Thymus (tissue), 11 donors: ENCODE data around the gene MATN1. TPM values are rescaled to one million over a fixed set of nuclear protein-coding genes. Genes with fewer than 3 reads are reported as not detected.
A peak's percentile ranks its signal among the peaks of the same experiment; 100 is the strongest.

ENCODE experiments used
- DNase-seq, 9 donors: peaks; one replicate each; pipeline ENCODE4 v3.0.0-alpha.2; 2013; ENCODE audit warnings: low spot score in 9 of 9, low read depth in 6 of 9, missing footprints in 1 of 9
- H3K27ac ChIP-seq, 2 donors: one replicate each; pipeline ENCODE4 v1.5.1; 2013; ENCODE audit warnings: control low read depth in 1 of 2, low read depth in 1 of 2, low read length in 1 of 2, mild to moderate bottlenecking in 1 of 2, moderate library complexity in 1 of 2
- H3K27me3 ChIP-seq, 2 donors: one replicate each; pipeline ENCODE4 v1.5.1; 2013; ENCODE audit warnings: low read length in 1 of 2; ENCODE audit not compliant: control insufficient read depth in 2 of 2, insufficient read depth in 1 of 2
- H3K36me3 ChIP-seq, 2 donors: one replicate each; pipeline ENCODE4 v1.5.1; 2013; ENCODE audit warnings: low read length in 1 of 2, mild to moderate bottlenecking in 1 of 2, moderate library complexity in 1 of 2; ENCODE audit not compliant: control insufficient read depth in 2 of 2, insufficient read depth in 2 of 2
- H3K4me1 ChIP-seq, 2 donors: one replicate each; pipeline ENCODE4 v1.5.1; 2013; ENCODE audit warnings: low read length in 2 of 2; ENCODE audit not compliant: control insufficient read depth in 2 of 2, insufficient read depth in 2 of 2
- H3K4me3 ChIP-seq, 2 donors: one replicate each; pipeline ENCODE4 v1.5.1; 2013; ENCODE audit warnings: low read length in 2 of 2, control low read depth in 1 of 2, mild to moderate bottlenecking in 1 of 2
- H3K9me3 ChIP-seq, 2 donors: one replicate each; pipeline ENCODE4 v1.5.1; 2013; ENCODE audit warnings: low read length in 1 of 2, mild to moderate bottlenecking in 1 of 2; ENCODE audit not compliant: control insufficient read depth in 2 of 2, insufficient read depth in 1 of 2
- WGBS: extraction: QIAGEN DNeasy Blood & Tissue Kit; methylation state at CpG from one replicate; pipeline ENCODE4 v1.1.7; 2013; 5-methylcytosine and 5-hydroxymethylcytosine counted together
- polyA plus RNA-seq: library from polyadenylated mRNA; stranded (reverse); fragments of 200-250 nt; gene quantifications from one replicate; pipeline ENCODE4 v1.2.3, GENCODE V29; 2013
- total RNA-seq: library from RNA; stranded (reverse); fragments of 120-200 nt; gene quantifications from one replicate; pipeline ENCODE4 v1.2.4, GENCODE V29; 2013
- donor health status: healthy.

MATN1 gene
- total and polyA plus RNA-seq, 2 donors = 0.14 to 0.27 TPM

DNA sequence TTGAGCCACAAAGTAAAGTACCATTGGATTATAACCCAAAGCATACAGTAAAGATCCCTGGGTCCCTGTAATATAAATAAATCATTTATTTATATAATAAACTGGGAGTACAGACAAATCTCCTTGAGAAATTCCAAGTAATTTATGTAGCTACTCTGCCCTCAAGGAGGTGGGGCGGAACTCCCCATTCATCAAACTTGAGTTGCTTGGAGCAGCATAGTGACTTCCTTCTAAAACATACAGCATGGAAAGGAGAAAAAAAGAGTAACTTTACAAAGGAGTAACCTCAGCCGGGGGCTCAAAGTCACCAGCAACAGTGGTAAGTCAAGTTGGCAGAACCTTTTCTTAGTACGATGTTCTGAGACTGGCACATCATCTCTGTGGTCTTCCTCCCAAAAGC lies 29.7 kb upstream of the MATN1 start:
- H3K36me3 ChIP-seq = peaks cover 11 to 22% of the 10 kb centered on the region in 2 donors
- peaks cover 55 to 96% of the 10 kb centered on the region in 2 donors for H3K4me1 ChIP-seq
- peak overlapping the region in 1 of 2 donors; percentile 18 for H3K4me3 ChIP-seq
- peak overlapping the region; percentile 20 to 33 for H3K27ac ChIP-seq
- DNase-seq = no peak
- no peaks in the 10 kb centered on the region for H3K27me3 ChIP-seq
- 74% methylated on average over 3 of the region's 3 CpGs for WGBS
- H3K9me3 ChIP-seq = no peaks in the 10 kb centered on the region

DNA sequence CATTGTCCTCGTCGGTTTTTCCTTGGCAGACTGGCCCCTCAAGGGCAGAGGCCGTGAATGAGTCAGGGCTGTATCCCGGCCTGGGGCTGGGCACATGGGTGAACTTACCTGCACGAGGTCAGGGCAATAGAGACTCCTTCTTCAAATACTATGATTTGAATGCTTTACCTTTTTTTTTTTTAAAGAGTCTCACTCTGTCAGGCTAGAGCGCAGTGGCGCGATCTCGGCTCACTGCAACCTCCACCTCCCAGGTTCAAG lies 29.2 kb upstream of the MATN1 start:
- DNase-seq = no peak
- no peaks in the 10 kb centered on the region for H3K9me3 ChIP-seq
- peaks cover 57 to 97% of the 10 kb centered on the region in 2 donors for H3K4me1 ChIP-seq
- H3K27ac ChIP-seq = no peak overlapping the region
- H3K27me3 ChIP-seq = no peaks in the 10 kb centered on the region
- WGBS = 88% methylated on average over 9 of the region's 9 CpGs
- H3K4me3 ChIP-seq = no peak overlapping the region
- H3K36me3 ChIP-seq = peaks cover 11 to 27% of the 10 kb centered on the region in 2 donors

DNA sequence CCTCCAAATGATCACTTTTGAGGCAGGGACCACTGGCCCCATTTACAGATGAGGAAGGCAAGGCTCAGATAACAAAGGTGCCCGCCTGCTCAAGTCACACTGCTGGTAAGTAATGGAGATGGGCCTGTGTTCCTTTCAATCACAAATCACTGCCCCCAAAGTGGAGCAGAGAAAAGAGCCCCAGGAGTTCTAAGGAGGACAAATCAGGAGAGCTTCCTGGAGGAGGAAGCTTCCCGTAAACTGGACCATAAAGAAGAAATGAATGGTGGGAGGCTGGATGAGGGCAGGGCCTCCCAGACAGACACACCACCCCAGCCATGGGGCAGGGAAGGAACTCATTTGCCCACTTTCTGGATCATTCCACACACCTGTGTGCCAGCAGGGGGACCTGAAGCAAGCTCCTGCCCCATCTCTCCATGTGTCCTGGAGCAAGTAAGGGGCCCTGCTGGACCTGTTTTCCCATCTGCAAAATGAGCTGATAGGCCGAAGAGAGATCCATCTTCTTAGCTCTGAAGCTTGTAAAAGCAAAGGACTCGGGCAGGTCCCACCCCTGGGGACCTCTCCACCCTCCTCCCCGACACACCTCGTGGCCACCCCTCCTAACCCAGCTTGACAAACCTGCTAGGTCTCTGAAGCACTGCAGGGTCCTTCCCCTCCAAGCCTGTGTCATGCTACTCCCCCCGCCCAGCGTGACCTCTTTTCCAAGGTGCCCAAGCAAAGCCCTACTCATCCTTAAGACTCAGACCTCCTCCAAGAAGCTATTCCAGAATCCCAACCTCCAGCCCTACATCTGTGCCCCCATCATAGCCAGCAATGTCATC lies 28.7 kb upstream of the MATN1 start:
- H3K4me3 ChIP-seq = no peak overlapping the region
- peak overlapping the region; percentile 36 to 86 for H3K27ac ChIP-seq
- WGBS = 90% methylated on average over 8 of the region's 8 CpGs
- H3K36me3 ChIP-seq = peaks cover 11 to 30% of the 10 kb centered on the region in 2 donors
- no peaks in the 10 kb centered on the region for H3K27me3 ChIP-seq
- peaks cover 62 to 98% of the 10 kb centered on the region in 2 donors for H3K4me1 ChIP-seq
- DNase-seq = no peak
- no peaks in the 10 kb centered on the region for H3K9me3 ChIP-seq

DNA sequence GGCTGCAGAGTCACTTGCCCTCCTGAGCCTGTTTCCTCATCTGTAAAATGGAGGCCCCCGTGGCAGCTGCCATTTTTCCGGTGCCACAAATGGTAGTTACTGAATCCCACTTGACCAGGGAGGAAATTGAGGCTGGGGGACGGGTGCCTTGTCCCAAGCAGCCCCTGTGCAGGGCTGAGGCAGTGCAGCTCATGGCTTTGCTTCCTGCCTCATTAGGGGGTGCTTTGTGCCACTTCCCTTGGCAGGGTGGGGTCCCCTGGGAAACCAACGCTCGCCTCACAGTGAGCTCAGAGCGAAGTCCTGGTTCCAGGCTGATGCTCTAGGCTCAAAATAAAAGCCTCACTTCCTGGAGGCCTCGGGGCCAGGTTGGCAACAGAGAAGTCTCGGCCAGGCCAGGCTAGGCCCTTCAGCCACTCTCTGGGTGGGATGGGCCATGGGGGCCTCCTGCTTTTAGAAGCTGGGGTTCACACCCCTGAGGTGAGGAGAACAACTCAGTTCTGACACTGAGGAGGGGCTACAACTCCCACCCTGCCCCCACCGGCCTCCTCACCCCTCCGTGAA lies 27.4 kb upstream of the MATN1 start:
- H3K27me3 ChIP-seq = no peaks in the 10 kb centered on the region
- peaks cover 11 to 30% of the 10 kb centered on the region in 2 donors for H3K36me3 ChIP-seq
- peak in 1 of 9 donors; percentile 52 for DNase-seq
- no peak overlapping the region for H3K4me3 ChIP-seq
- peaks cover 74 to 98% of the 10 kb centered on the region in 2 donors for H3K4me1 ChIP-seq
- H3K9me3 ChIP-seq = no peaks in the 10 kb centered on the region
- peak overlapping the region; percentile 79 to 86 for H3K27ac ChIP-seq
- WGBS = 63% methylated on average over 10 of the region's 10 CpGs

DNA sequence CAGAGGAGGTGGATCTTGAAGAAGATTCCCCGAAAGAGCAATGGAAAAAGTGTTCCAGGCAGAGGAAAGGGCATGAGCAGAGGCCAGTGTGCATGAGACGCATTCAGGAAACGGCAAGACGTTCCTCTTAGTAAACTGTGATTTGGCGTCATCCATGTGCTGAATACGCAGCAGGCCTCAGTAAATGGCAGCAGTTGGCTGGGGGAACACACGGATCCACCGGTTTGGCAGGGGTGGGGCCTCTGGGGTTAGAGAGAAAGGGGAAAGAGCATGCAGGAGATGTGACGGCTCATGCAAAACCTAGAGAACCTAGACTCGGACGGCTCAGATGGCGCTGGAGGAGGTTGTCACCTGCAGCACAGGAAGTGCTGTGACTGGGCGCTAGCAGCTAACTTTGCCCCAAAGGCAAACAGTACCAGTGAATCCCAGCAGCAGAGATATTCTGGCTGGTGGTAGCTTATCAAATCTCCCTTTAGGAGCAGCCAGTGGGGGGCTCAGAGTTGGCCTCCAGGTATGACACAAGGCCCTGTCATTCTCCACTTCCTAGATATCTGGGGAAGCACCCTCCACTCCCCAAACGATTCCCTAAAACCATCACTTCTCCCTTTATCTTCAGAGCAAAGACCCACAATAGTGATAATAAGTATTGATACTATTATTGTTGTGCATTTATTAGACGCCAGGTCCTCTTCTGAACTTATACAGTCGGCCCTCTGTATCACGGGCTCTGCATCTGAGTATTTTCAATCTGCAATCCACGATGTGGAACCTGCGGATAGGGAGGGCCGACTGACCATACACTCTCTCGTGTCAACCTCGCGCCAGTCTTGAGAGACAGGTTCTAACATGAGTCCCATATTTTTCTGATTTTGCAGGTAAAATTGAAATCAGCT lies 26.6 kb upstream of the MATN1 start:
- peak in 4 of 9 donors; percentile 68 to 85 (median 72) for DNase-seq
- WGBS = 54% methylated on average over 23 of the region's 23 CpGs
- H3K36me3 ChIP-seq = peaks cover 11 to 30% of the 10 kb centered on the region in 2 donors
- peaks cover 75 to 98% of the 10 kb centered on the region in 2 donors for H3K4me1 ChIP-seq
- peak overlapping the region; percentile 79 to 86 for H3K27ac ChIP-seq
- H3K4me3 ChIP-seq = no peak overlapping the region
- H3K9me3 ChIP-seq = no peaks in the 10 kb centered on the region
- H3K27me3 ChIP-seq = no peaks in the 10 kb centered on the region

DNA sequence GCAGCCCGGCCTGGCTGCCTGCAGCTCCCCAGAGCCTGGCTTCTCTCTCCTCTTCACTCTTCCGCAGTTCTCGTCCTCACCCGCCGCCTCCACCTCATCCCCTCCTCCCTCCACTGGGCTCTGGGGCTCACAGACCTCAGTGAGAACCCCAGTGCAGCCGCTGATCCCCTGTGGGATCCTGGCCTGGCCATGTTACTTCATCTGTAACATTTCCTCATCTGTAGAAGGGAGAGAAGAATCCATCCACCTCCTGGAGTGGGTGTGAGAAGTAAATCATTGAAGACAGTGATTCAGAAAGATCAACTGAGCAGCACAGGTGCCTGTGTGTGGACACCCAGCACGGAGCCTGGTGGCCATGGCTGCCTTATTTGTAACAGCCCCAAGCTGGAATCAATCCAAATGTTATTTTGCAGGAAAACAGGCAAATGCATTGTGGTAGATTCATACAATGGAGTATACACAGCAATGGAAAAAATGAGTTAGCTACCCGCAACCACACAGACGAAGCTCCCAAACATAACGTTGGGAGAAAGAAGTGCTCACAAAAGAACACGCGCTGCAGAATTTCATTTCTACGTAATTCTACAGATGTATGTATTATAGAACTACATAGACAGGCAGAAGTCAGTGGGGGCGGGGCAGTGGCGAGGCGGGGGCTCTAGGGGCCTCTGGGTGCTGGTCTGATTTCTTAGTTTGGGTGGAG lies 25.5 kb upstream of the MATN1 start:
- Histone ChIP-seq H3K27me3 (no peaks in the 10 kb centered on the region), H3K27ac (peak overlapping the region; percentile 79 to 86), H3K9me3 (no peaks in the 10 kb centered on the region), H3K36me3 (peaks cover 11 to 28% of the 10 kb centered on the region in 2 donors), H3K4me1 (peaks cover 73 to 98% of the 10 kb centered on the region in 2 donors), H3K4me3 (no peak overlapping the region)
- DNase-seq = no peak
- WGBS = 80% methylated on average over 16 of the region's 16 CpGs

DNA sequence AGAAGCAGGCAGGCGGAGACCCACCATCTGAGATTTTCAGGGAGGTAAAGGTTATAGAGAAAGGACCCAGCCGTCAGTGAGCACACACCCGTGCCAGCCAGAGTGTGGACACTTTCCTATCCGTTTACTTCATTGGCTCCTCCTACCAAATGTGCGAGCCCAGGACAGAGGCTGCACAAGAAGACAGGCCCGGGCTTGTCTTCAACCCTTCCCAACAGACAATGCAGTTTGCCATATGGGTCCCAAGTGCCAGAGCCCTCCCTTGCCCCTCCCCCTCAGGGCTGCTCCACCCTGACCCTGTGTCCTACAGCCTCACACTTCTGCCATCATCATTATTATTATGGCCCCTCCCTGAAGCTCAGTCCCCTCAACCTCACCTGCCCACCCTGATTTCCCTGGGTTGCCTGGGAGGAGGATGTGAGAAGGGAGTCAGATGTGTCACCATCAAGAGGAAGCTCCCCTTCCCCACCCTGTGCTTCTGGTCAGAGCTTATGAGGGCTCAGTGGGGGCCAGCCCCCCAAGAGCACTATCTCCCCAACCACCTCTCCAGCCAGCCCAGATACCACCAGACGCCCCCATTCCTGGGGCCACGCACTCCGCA lies 24.8 kb upstream of the MATN1 start:
- peak overlapping the region in 1 of 2 donors; percentile 74 for H3K27ac ChIP-seq
- H3K4me1 ChIP-seq = peaks cover 74 to 99% of the 10 kb centered on the region in 2 donors
- no peak overlapping the region for H3K4me3 ChIP-seq
- peaks cover 11 to 28% of the 10 kb centered on the region in 2 donors for H3K36me3 ChIP-seq
- WGBS = 82% methylated on average over 9 of the region's 9 CpGs
- no peaks in the 10 kb centered on the region for H3K27me3 ChIP-seq
- DNase-seq = no peak
- H3K9me3 ChIP-seq = no peaks in the 10 kb centered on the region
